ENCODE measurements around the gene OR8B4.

DNA sequence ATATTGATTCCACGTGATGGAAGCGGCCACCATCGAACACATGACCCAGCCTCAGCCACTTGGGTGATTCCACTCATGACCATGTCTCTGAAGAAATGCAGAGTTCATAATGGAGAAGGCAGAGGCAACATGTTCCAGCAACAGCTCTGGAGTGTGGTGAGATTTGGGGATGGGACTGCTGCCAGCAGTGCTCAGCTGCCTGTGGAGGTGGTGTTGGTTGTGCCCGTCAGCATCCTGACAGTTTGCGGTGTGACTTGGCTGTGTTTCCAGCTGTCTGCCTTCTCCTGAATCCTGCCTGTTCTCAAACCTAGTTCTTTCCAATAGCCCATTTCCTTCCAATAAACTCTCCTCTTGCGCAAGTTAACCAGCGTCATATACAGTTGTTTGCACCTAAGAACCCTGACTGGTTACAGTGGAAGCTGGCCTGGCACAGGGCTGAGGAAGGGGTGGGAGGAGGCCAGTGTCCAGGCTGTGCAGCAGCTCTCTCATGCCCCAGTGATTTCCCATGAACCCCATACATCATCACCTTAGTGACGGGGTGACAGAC, 42.8 kb upstream of the OR8B4 start:
- TF ChIP-seq, protein P1, sequence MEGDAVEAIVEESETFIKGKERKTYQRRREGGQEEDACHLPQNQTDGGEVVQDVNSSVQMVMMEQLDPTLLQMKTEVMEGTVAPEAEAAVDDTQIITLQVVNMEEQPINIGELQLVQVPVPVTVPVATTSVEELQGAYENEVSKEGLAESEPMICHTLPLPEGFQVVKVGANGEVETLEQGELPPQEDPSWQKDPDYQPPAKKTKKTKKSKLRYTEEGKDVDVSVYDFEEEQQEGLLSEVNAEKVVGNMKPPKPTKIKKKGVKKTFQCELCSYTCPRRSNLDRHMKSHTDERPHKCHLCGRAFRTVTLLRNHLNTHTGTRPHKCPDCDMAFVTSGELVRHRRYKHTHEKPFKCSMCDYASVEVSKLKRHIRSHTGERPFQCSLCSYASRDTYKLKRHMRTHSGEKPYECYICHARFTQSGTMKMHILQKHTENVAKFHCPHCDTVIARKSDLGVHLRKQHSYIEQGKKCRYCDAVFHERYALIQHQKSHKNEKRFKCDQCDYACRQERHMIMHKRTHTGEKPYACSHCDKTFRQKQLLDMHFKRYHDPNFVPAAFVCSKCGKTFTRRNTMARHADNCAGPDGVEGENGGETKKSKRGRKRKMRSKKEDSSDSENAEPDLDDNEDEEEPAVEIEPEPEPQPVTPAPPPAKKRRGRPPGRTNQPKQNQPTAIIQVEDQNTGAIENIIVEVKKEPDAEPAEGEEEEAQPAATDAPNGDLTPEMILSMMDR (conservative IDR thresholded peaks at IDR 0.05; ENCODE audit: low read depth in 2 of 2) = no peak
- TF ChIP-seq NANOG (IDR thresholded peaks at IDR 0.05; ENCODE audit: borderline replicate concordance) (no peak), EZH2 (IDR thresholded peaks at IDR 0.05; ENCODE audit: low read depth, unreplicated experiment) (no peak), EZH2phosphoT487 (IDR thresholded peaks at IDR 0.05; ENCODE audit: unreplicated experiment) (no peak), ZNF114 (CRISPR knock-in tag; IDR thresholded peaks at IDR 0.05) (no peak), POLR2AphosphoS5 (IDR thresholded peaks at IDR 0.05; ENCODE audit: low read depth) (no peak), CREB1 (CRISPR knock-in tag; IDR thresholded peaks at IDR 0.05; ENCODE audit: low read depth) (no peak), JUNB (IDR thresholded peaks at IDR 0.05; ENCODE audit: unreplicated experiment) (no peak), STAT1 (IDR thresholded peaks at IDR 0.05; ENCODE audit: unreplicated experiment) (no peak), ZNF331 (CRISPR knock-in tag; IDR thresholded peaks at IDR 0.05; ENCODE audit: low read depth) (no peak)
- TF ChIP-seq, protein P2, sequence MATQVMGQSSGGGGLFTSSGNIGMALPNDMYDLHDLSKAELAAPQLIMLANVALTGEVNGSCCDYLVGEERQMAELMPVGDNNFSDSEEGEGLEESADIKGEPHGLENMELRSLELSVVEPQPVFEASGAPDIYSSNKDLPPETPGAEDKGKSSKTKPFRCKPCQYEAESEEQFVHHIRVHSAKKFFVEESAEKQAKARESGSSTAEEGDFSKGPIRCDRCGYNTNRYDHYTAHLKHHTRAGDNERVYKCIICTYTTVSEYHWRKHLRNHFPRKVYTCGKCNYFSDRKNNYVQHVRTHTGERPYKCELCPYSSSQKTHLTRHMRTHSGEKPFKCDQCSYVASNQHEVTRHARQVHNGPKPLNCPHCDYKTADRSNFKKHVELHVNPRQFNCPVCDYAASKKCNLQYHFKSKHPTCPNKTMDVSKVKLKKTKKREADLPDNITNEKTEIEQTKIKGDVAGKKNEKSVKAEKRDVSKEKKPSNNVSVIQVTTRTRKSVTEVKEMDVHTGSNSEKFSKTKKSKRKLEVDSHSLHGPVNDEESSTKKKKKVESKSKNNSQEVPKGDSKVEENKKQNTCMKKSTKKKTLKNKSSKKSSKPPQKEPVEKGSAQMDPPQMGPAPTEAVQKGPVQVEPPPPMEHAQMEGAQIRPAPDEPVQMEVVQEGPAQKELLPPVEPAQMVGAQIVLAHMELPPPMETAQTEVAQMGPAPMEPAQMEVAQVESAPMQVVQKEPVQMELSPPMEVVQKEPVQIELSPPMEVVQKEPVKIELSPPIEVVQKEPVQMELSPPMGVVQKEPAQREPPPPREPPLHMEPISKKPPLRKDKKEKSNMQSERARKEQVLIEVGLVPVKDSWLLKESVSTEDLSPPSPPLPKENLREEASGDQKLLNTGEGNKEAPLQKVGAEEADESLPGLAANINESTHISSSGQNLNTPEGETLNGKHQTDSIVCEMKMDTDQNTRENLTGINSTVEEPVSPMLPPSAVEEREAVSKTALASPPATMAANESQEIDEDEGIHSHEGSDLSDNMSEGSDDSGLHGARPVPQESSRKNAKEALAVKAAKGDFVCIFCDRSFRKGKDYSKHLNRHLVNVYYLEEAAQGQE (IDR thresholded peaks at IDR 0.05; ENCODE audit: unreplicated experiment) = no peak
- TF ChIP-seq, protein P3, sequence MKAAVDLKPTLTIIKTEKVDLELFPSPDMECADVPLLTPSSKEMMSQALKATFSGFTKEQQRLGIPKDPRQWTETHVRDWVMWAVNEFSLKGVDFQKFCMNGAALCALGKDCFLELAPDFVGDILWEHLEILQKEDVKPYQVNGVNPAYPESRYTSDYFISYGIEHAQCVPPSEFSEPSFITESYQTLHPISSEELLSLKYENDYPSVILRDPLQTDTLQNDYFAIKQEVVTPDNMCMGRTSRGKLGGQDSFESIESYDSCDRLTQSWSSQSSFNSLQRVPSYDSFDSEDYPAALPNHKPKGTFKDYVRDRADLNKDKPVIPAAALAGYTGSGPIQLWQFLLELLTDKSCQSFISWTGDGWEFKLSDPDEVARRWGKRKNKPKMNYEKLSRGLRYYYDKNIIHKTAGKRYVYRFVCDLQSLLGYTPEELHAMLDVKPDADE (IDR thresholded peaks at IDR 0.05) = no peak
